Mammary epithelial cell (primary cell): ENCODE measurements around the gene COL27A1.

Experiments
- EZH2 ChIP-seq: IDR thresholded peaks from 2 replicates; pipeline ENCODE4 v1.6.1; 2012; ENCODE audit warnings: low read length, inconsistent platforms, borderline replicate concordance
- TF ChIP-seq, protein P1 (sequence below), 2 donors: IDR thresholded peaks in 1 of 2; conservative IDR thresholded peaks in 1 of 2; 2 replicates each; pipeline ENCODE4 v1.5.1; 2011 to 2012; ENCODE audit warnings: inconsistent platforms in 2 of 2, low read length in 2 of 2, mild to moderate bottlenecking in 2 of 2, control low read depth in 1 of 2, low read depth in 1 of 2; ENCODE audit not compliant: insufficient read depth in 1 of 2; ENCODE audit errors: extremely low read depth in 1 of 2

DNA sequence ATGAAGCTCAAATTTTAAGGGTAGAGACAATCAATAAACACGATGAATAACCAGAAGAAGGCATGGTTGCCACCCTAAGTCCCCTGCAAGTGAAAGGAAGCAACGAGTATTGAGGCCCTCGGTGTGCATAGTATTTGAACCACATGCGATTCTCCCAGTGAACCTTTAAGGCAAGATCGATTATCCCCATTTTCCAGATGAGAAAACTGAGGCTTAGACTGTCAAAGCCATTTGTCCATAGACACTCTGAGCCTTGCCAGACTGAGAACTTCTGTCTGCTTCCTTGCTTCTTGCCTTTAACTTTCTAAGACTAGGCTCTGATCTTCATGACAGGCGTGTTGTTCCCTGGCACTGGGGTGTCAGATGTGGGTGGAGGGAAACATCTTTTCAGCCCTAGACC lies 58.2 kb downstream of the COL27A1 start:
- TF ChIP-seq, protein P1, sequence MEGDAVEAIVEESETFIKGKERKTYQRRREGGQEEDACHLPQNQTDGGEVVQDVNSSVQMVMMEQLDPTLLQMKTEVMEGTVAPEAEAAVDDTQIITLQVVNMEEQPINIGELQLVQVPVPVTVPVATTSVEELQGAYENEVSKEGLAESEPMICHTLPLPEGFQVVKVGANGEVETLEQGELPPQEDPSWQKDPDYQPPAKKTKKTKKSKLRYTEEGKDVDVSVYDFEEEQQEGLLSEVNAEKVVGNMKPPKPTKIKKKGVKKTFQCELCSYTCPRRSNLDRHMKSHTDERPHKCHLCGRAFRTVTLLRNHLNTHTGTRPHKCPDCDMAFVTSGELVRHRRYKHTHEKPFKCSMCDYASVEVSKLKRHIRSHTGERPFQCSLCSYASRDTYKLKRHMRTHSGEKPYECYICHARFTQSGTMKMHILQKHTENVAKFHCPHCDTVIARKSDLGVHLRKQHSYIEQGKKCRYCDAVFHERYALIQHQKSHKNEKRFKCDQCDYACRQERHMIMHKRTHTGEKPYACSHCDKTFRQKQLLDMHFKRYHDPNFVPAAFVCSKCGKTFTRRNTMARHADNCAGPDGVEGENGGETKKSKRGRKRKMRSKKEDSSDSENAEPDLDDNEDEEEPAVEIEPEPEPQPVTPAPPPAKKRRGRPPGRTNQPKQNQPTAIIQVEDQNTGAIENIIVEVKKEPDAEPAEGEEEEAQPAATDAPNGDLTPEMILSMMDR (conservative IDR thresholded peaks at IDR 0.05 in 1 of 2, IDR thresholded peaks at IDR 0.05 in 1 of 2; ENCODE audit: extremely low read depth in 1 of 2, insufficient read depth in 1 of 2, low read depth in 1 of 2, low read length in 2 of 2), result no peak
- TF ChIP-seq EZH2, result no peak
